ENCODE measurements around the gene ISLR2. TPM values are rescaled to one million over a fixed set of nuclear protein-coding genes. Genes with fewer than 3 reads are reported as not detected.

The ISLR2 gene
- total RNA-seq, 4 donors from 2014 or later = 0.44 to 3.6 (median 1.1) TPM; not detected in 1

- TF ChIP-seq CTCF (IDR thresholded peaks at IDR 0.05; ENCODE audit: low read depth) = no peak
These were observed 28.7 kb downstream of the ISLR2 start for GRCh38 chr15:74158855-74159650.

GRCh38 chr15:74159773-74160172 is 29.4 kb downstream of the ISLR2 start:
- TF ChIP-seq CTCF (IDR thresholded peaks at IDR 0.05; ENCODE audit: low read depth) = no peak

GRCh38 chr15:74165461-74165860 is 35.1 kb downstream of the ISLR2 start:
- TF ChIP-seq CTCF (IDR thresholded peaks at IDR 0.05; ENCODE audit: low read depth) = no peak

- TF ChIP-seq CTCF (IDR thresholded peaks at IDR 0.05; ENCODE audit: low read depth) = no peak
These were observed 37.5 kb downstream of the ISLR2 start for GRCh38 chr15:74167891-74168331.

- TF ChIP-seq CTCF (IDR thresholded peaks at IDR 0.05; ENCODE audit: low read depth) = no peak
These were observed 38.3 kb downstream of the ISLR2 start for GRCh38 chr15:74168711-74169126.

GRCh38 chr15:74170071-74170844 is 39.9 kb downstream of the ISLR2 start:
- no peak for TF ChIP-seq CTCF (IDR thresholded peaks at IDR 0.05; ENCODE audit: low read depth)

GRCh38 chr15:74170875-74171578 is 40.6 kb downstream of the ISLR2 start:
- no peak for TF ChIP-seq CTCF (IDR thresholded peaks at IDR 0.05; ENCODE audit: low read depth)

Measured in subcutaneous adipose tissue (tissue), 4 donors.